ENCODE results near the gene RNF40.
A peak's percentile ranks its signal among the peaks of the same experiment; 100 is the strongest.

The RNF40 gene

DNA sequence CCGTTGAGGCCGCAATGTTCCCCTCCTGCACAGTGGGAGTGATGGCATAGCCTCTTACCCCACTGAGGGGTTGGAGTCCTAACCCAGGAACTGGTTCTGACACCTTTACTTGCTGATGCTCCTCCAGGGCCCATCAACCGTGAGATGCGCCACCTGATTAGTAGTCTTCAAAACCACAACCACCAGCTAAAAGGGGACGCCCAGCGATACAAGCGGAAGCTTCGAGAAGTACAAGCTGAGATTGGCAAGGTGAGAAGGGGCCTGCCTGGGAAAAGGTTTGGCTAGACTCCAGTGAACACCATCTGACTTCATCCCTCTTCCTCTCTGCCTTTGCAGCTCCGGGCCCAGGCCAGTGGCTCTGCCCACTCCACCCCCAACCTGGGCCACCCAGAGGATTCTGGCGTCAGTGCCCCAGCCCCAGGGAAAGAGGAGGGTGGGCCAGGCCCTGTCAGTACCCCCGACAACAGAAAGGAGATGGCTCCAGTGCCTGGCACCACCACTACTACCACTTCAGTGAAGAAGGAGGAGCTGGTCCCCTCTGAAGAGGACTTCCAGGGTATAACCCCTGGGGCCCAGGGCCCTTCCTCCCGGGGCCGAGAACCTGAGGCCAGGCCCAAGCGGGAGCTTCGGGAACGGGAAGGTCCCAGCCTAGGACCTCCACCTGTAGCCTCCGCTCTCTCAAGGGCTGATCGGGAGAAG is 5.8 kb downstream of the RNF40 start:
- no peak overlapping the region for H3K4me3 ChIP-seq (ENCODE audit: control insufficient read depth, low read depth, low read length)
- no peak for TF ChIP-seq CTCF (IDR thresholded peaks at IDR 0.05; ENCODE audit: control insufficient read depth, insufficient read depth, low read depth, low read length, missing control alignments)
- no peak for DNase-seq (ENCODE audit: low read depth)

DNA sequence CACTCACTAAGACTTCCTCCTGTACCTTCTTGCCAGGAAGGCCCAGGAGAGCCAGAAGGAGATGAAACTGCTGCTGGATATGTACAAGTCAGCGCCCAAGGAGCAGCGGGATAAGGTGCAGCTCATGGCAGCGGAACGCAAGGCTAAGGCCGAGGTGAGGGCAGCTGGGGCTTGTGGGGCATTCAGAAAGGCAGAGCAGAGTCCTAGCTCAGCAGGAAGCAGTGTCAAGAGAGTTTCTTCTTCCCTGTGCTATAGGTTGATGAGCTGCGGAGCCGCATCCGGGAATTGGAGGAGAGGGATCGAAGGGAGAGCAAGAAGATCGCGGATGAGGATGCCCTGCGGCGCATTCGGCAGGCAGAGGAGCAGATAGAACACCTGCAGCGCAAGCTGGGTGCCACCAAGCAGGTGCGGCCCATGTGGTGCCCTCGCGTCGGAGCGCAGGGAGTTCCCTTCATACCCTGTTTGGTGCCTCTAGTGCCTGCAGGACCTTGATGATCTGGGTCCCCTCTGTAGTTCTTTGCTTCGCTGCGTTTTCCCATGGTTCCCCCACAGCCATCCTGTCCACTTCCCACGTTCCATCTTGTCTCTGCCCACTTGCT is 6.6 kb downstream of the RNF40 start:
- DNase-seq (ENCODE audit: low read depth) = no peak
- no peak for TF ChIP-seq CTCF (IDR thresholded peaks at IDR 0.05; ENCODE audit: control insufficient read depth, insufficient read depth, low read depth, low read length, missing control alignments)
- H3K4me3 ChIP-seq (ENCODE audit: control insufficient read depth, low read depth, low read length) = no peak overlapping the region

DNA sequence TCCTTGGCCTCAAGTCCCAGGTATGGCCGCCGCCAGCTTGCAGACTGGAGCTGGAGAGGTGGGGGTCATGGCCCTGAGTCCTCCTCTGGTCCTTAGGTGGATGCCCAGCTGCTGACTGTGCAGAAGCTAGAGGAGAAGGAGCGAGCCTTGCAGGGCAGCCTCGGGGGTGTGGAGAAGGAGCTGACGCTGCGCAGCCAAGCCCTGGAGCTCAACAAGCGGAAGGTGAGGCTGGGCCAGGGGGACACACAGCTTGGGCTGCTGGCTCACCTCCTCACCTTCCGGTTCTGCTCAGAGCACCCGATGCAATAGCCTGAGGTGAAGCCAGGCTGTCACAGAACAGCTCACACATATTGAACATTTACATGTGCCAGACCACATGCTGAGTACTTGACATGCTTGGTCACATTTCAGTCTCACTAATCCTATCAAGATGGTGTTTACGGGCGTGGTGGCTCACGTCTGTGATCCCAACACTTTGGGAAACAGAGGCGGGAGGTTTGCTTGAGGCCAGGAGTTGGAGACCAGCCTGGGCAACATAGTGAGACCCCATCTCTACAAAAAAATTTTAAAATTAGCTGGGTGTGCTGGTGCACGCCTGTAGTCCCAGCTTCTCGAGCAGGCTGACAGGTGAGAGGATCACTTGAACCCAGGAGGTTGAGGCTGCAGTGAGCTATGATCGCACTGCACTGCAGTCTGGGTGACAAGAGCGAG is 7.4 kb downstream of the RNF40 start:
- H3K4me3 ChIP-seq (ENCODE audit: control insufficient read depth, low read depth, low read length) = no peak overlapping the region
- DNase-seq (ENCODE audit: low read depth) = no peak
- no peak for TF ChIP-seq CTCF (IDR thresholded peaks at IDR 0.05; ENCODE audit: control insufficient read depth, insufficient read depth, low read depth, low read length, missing control alignments)

- H3K4me3 ChIP-seq (ENCODE audit: control insufficient read depth, low read depth, low read length) = no peak overlapping the region
- no peak for DNase-seq (ENCODE audit: low read depth)
- TF ChIP-seq CTCF (IDR thresholded peaks at IDR 0.05; ENCODE audit: control insufficient read depth, insufficient read depth, low read depth, low read length, missing control alignments) = no peak
Observed at GRCh38 chr16:30771726-30772125, 9.6 kb downstream of the RNF40 start.

DNA sequence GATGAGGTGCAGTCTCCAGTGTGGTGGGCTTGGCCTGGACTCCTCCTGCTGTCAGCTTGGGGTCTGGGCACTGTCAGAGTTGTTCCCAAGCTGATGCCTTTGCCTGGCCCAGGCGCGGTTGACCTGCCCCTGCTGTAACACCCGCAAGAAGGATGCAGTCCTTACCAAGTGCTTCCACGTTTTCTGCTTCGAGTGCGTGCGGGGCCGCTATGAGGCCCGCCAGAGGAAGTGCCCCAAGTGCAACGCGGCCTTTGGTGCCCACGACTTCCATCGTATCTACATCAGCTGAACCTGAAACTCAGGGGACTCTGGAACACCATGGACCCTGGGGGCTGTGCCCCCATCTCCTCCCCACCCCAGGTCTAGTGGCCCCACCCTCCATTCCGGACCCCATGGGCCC is 11.7 kb downstream of the RNF40 start:
- H3K4me3 ChIP-seq (ENCODE audit: control insufficient read depth, low read depth, low read length) = no peak overlapping the region
- no peak for DNase-seq (ENCODE audit: low read depth)
- TF ChIP-seq CTCF (IDR thresholded peaks at IDR 0.05; ENCODE audit: control insufficient read depth, insufficient read depth, low read depth, low read length, missing control alignments) = no peak

DNA sequence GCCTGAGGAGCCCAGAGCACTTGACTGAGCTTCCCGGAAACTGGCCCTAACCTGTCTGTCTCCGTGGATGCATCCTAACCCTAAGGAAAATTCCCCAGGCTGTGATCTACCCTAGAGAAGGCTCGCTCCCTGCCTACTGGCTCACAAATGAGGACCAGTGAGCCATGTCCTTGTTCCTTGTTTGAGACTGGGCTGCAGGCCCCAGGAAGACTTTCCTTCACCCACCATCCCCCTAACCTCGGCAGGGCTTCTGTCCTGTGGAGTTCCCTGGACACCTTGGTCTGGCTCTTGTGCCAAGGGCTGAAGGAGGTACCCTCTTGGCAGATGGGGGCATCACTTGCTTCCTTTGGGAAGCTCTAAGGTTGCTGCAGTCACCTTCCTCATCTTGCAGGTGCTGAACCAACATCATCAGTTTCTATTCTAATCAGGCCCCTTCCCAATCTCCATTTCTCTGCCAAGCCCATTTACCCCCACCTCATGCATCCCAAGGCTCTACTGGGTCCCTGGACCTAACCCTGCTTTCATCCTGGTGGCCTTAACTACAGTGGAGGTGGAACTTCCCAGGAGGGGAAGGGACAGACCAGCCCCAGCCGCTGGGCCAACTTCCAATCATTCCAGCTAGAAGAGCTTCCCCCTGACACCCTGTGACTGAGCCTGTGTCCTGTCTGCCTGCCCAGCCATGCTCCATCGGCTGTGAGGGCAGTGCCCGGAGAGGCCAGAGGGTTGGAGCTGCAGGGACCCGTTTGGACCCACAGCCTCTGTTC is 12.4 kb downstream of the RNF40 start:
- peak overlapping the region; percentile 47 for H3K4me3 ChIP-seq (ENCODE audit: control insufficient read depth, low read depth, low read length)

More for the DNA sequence above, 12.4 kb downstream of the RNF40 start:
- no peak for DNase-seq (ENCODE audit: low read depth)
- TF ChIP-seq CTCF (IDR thresholded peaks at IDR 0.05; ENCODE audit: control insufficient read depth, insufficient read depth, low read depth, low read length, missing control alignments) = no peak
